PC-9 (cell line): ENCODE measurements around the gene LEP. TPM values are rescaled to one million over a fixed set of nuclear protein-coding genes. Genes with fewer than 3 reads are reported as not detected.

Experiments used
- BruUV-seq: library from RNA; stranded (reverse); fragments of 400-500 nt; replicated peaks from 2 replicates; lab custom pipeline; 2021; lab: Mats Ljungman, UMichigan
- CTCF ChIA-PET: fragments of 300-600 bp; sonication (Branson Sonifier 250); formaldehyde crosslinking; loops from one replicate; lab custom pipeline; 2022; ENCODE audit warnings: antibody characterized with exemption; lab: Charles Lee
- POLR2A ChIA-PET: fragments of 300-600 bp; sonication (Branson Sonifier 250); formaldehyde crosslinking; loops from one replicate; lab custom pipeline; 2022; ENCODE audit warnings: antibody characterized with exemption; ENCODE audit not compliant: unreplicated experiment; lab: Charles Lee
- DNase-seq, 2 experiments: peaks; one replicate each; pipeline versions ENCODE4 v3.0.0 to v3.0.0-alpha.2; 2015 to 2022; ENCODE audit warnings: mixed read lengths in 1 of 2
- H2AFZ ChIP-seq: fragments of 200-600 bp; sonication (generic); 2 replicates; pipeline ENCODE4 v1.8.1; 2017; ENCODE audit warnings: antibody characterized with exemption
- H3F3A ChIP-seq: fragments of 200-600 bp; sonication (generic); 2 replicates; pipeline ENCODE4 v1.8.1; 2017; ENCODE audit warnings: antibody characterized with exemption, mild to moderate bottlenecking, low read depth; ENCODE audit not compliant: insufficient read depth
- H3K27ac ChIP-seq: fragments of 200-600 bp; sonication (generic); 2 replicates; pipeline ENCODE4 v1.6.1; 2016; ENCODE audit warnings: mixed run types
- H3K27me3 ChIP-seq: fragments of 200-600 bp; sonication (generic); 2 replicates; pipeline ENCODE4 v1.6.1; 2016; ENCODE audit warnings: low read depth, mixed run types; ENCODE audit not compliant: insufficient read depth
- H3K36me3 ChIP-seq: fragments of 200-600 bp; sonication (generic); 2 replicates; pipeline ENCODE4 v1.6.1; 2016; ENCODE audit warnings: low read depth, mixed run types
- H3K4me1 ChIP-seq: fragments of 200-600 bp; sonication (generic); replicated peaks from 2 replicates; pipeline ENCODE4 v1.6.1; 2016; ENCODE audit warnings: mixed run types; ENCODE audit not compliant: insufficient read depth
- H3K4me2 ChIP-seq: fragments of 200-600 bp; sonication (generic); 2 replicates; pipeline ENCODE4 v1.6.1; 2017; ENCODE audit warnings: mixed run types
- H3K4me3 ChIP-seq: fragments of 200-600 bp; sonication (generic); 2 replicates; pipeline ENCODE4 v1.6.1; 2016; ENCODE audit warnings: mixed run types
- H3K79me2 ChIP-seq: fragments of 200-600 bp; sonication (generic); 2 replicates; pipeline ENCODE4 v1.6.1; 2017; ENCODE audit warnings: low read depth, mixed run types
- H3K9me2 ChIP-seq: fragments of 200-600 bp; sonication (generic); 2 replicates; pipeline ENCODE4 v1.8.1; 2017; ENCODE audit warnings: mild to moderate bottlenecking; ENCODE audit not compliant: insufficient read depth
- H3K9me3 ChIP-seq: fragments of 200-600 bp; sonication (generic); 2 replicates; pipeline ENCODE4 v1.8.1; 2016; ENCODE audit warnings: low read depth; ENCODE audit not compliant: insufficient read depth
- H4K20me1 ChIP-seq: fragments of 200-600 bp; sonication (generic); 2 replicates; pipeline ENCODE4 v1.8.1; 2017; ENCODE audit not compliant: insufficient read depth
- CTCF ChIP-seq: fragments of 200-600 bp; sonication (generic); conservative IDR thresholded peaks from 2 replicates; pipeline ENCODE4 v1.6.1; 2017; ENCODE audit warnings: mixed run types, antibody characterized with exemption, mild to moderate bottlenecking, moderate library complexity
- EZH2 ChIP-seq: fragments of 200-600 bp; sonication (generic); IDR thresholded peaks from 2 replicates; pipeline ENCODE4 v1.8.0; 2017; ENCODE audit warnings: antibody characterized with exemption, low read depth
- intact Hi-C: fragments of 100-400 bp; cut with micrococcal nuclease; formaldehyde crosslinking; loops from one replicate; pipeline ENCODE4 v1.10.0; 2022; ENCODE audit not compliant: unreplicated experiment
- total RNA-seq: library from RNA; stranded (reverse); gene quantifications from 2 replicates; pipeline ENCODE4 v1.2.3, GENCODE V29; 2021

LEP gene
- total RNA-seq, 1 experiment from 2014 or later = not detected

DNA sequence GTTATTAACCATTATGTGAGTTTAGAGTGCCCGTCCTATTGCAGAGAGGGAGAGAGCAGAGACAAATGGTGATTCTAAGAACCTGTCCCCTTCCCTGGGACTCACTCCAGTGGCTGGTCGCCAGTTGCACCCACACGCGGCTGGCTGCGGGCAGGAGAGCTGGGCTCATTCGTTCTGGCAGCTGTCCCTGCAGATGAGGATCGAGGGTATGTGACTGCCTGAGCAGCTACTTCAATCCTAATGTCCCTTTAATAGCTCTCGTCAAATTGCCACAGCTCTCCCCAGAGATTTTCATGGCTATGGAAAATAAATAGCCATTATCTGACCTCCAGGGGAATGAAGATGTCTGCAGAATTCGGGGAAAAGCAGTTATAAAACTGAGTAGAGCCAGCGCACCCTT is 61.1 kb downstream of the LEP start:
- Histone ChIP-seq H3K4me1 (no peaks in the 10 kb centered on the region), H3K4me3 (no peak overlapping the region), H3K9me2 (no peaks in the 10 kb centered on the region), H3K9me3 (no peaks in the 10 kb centered on the region), H3K4me2 (no peak overlapping the region), H3K27ac (no peak overlapping the region), H3K36me3 (0 out of 2 replicates have a peak, but pooled peaks cover 8% of the 10 kb centered on the region), H3K27me3 (no peaks in the 10 kb centered on the region), H3K79me2 (no peaks in the 10 kb centered on the region), H3F3A (no peaks in the 10 kb centered on the region), H2AFZ (no peak overlapping the region), H4K20me1 (no peaks in the 10 kb centered on the region)
- CTCF ChIA-PET = no interaction called here
- no peak for DNase-seq
- intact Hi-C loops = no loop called here
- POLR2A ChIA-PET = no interaction called here
- no peak for TF ChIP-seq CTCF
- TF ChIP-seq EZH2 = no peak
- BruUV-seq = no TSS peak

GRCh38 chr7:128303133-128303532 is 62.1 kb downstream of the LEP start:
- Histone ChIP-seq H3K4me3 (no peak overlapping the region), H3K27ac (no peak overlapping the region), H3K4me1 (no peaks in the 10 kb centered on the region), H3K4me2 (no peak overlapping the region), H4K20me1 (no peaks in the 10 kb centered on the region), H3K9me3 (no peaks in the 10 kb centered on the region), H2AFZ (no peak overlapping the region), H3K79me2 (no peaks in the 10 kb centered on the region), H3F3A (no peaks in the 10 kb centered on the region), H3K9me2 (no peaks in the 10 kb centered on the region), H3K27me3 (no peaks in the 10 kb centered on the region), H3K36me3 (peaks cover 12% of the 10 kb centered on the region; the same call in 1 of the 2 replicates)
- DNase-seq = no peak
- POLR2A ChIA-PET = no interaction called here
- CTCF ChIA-PET = interaction anchor here (0.6 kb wide), 1 partner anchor 295 kb away, joined by 4 read pairs; no protein-coding TSS in a partner anchor
- no TSS peak for BruUV-seq
- intact Hi-C loops = no loop called here
- TF ChIP-seq CTCF (no peak), EZH2 (no peak)

- no peak for TF ChIP-seq EZH2
- no peak for TF ChIP-seq CTCF
- Histone ChIP-seq H3K36me3 (peaks cover 16% of the 10 kb centered on the region; the same call in 1 of the 2 replicates), H3K4me2 (no peak overlapping the region), H3F3A (no peaks in the 10 kb centered on the region), H3K27ac (no peak overlapping the region), H2AFZ (no peak overlapping the region), H4K20me1 (no peaks in the 10 kb centered on the region), H3K9me2 (no peaks in the 10 kb centered on the region), H3K27me3 (no peaks in the 10 kb centered on the region), H3K79me2 (no peaks in the 10 kb centered on the region), H3K9me3 (no peaks in the 10 kb centered on the region), H3K4me3 (no peak overlapping the region), H3K4me1 (no peaks in the 10 kb centered on the region)
- ChIA-PET POLR2A (no interaction called here), CTCF (interaction anchor here (0.6 kb wide), 1 partner anchor 296 kb away, joined by 4 read pairs; no protein-coding TSS in a partner anchor)
- BruUV-seq = no TSS peak
- no peak for DNase-seq
- intact Hi-C loops = no loop called here
Measured at GRCh38 chr7:128303643-128304042, 62.6 kb downstream of the LEP start.
